NCI-H460 (cell line): Measurements from ENCODE around the gene AGBL3. TPM values are rescaled to one million over a fixed set of nuclear protein-coding genes. Genes with fewer than 3 reads are reported as not detected.
"Not testable (repeated sequence)": the region's sequence is repeated elsewhere in the genome, so short reads cannot be mapped to it uniquely, and the experiment has no call there.

ENCODE experiments used
- DNase-seq: peaks from one replicate; pipeline ENCODE4 v3.0.0-alpha.2; 2016; ENCODE audit warnings: low read depth; ENCODE audit errors: extremely low read depth
- total RNA-seq: library from RNA; depleted of rRNA; stranded (reverse); fragments of >200 nt; shearing (Covaris generic); gene quantifications from 2 replicates; pipeline ENCODE4 v1.2.3, GENCODE V29; 2014

AGBL3 gene
- total RNA-seq, 1 experiment from 2014 or later = 1.2 TPM

DNA sequence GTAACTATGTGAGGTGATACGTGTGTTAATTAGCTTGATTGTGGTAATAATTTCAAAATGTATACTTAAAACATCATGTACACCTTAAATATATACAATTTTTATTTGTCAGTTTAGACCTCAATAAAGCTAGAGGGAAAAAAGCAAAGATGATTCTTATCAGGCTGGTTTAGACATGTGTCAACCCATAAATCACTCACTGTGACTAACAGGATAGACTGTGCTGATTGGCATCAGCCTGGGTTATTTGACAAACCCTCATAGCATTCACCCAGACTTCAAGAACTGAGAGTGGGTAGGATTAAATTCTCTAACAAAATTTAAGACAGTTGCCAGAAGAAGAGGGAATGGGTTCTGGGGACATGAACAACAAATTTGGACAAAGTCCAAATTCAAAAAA, 87.8 kb downstream of the AGBL3 start:
- DNase-seq = no peak

DNA sequence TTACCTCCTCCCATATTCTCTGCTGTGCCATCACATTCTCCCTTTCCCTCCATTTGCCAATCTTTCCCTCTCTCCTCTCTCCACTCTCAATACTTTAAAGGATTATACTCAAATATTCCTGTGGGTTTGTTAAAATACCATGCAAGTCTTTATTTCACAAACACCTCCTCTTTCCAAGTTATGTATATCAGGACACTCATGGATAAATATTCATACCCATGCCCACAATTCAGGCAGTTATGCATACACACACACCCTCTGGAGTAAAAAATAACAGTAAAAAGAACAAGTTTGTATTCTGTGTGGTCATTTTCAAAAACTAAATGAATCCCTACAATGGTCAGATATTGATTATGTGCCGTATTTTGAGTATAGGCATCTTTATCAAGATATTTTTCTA, 88.2 kb downstream of the AGBL3 start:
- DNase-seq = no peak

DNA sequence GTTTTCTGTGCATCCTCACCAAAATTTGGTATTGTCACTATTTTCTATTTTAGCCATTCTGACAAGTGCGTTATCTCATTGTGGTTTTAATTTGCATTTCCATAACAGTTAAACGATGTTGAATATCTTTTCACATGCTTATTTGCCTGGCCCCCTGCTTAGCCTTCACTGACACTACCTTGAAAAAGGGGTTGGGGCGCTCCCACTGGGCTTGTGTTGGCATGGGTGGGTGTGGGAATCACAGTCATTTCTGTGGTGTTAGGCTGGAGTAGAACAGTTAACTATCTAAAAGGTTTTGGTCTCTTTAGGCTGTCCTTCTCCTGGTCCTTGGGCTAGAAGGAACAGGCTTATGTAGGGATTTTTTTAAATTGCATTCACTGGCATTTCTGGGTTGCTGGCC, 89.4 kb downstream of the AGBL3 start:
- DNase-seq = no peak

DNA sequence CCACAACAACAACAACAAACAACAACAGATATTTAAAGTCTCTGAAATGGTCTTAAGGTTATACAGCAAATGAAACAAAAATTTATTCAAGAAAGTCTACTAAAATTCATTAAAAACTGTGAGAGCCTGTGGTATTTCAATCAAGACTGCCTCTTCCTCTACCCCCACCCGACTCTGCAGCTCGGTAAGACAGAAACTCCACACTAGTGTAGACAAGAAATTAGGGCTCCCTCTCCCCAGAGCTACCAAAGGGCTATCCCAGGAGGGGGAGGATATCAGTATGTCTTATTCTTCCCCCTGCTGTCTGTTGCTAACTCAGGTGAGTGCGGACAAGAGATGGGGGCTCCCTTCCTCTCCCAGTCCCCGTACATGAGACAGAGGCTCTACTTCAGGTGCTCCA, 90.6 kb downstream of the AGBL3 start:
- no peak for DNase-seq

DNA sequence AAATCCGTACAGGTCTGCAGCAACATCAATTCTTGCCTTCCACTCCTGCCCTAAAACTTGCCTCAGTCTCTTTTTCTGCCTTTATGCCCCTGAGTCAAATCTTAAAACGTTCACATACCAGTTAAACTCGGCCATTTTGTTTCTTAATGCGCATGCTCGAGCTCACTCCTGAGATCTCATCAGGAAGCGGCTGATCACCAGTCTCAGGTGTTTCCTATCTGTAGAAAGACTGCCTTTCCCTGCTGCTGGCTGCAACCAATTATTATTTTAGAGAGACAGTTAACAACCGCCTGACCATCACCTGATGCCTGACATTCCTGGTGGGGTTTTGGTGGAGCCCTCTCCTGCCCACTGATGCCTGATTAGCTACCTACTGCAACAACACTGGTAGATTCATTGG, 91.3 kb downstream of the AGBL3 start:
- no peak for DNase-seq

DNA sequence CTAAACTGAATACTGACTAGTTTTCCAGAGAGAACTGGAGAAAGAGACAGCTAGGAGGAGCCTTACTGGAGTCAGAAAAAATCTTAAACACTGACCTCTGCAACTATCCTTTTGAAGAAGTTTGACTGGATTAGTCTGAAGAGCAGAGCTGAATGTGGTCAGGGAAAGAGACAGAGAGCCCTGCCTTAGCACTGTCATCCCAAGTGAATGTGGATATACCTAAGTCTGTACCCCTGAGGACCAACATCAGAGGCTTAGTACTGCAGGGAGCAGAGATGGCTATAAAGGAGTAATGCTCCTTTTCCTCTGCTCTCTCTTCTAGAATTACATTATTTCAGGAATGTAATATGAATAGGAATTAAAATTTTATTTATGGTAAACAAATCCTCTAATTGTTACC, 91.7 kb downstream of the AGBL3 start:
- DNase-seq = no peak

DNA sequence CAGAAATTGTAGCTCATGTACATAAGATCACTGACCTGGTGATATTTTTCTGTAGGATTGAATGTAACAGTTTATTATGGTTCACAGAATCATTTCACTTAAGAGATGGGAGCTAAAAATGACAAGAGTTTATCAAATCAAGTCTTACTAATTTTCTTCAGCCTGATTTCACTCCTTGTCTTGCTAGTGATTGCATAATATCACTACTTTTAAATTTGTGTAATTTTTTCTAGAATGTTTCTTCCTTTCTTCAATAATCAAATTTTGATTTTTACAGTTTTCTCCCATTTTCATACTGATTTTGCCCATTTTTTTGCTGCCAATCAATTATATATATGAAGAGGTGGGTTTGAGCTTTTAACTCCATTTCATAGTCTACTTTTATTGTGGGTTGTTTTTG, 92.8 kb downstream of the AGBL3 start:
- no peak for DNase-seq

DNA sequence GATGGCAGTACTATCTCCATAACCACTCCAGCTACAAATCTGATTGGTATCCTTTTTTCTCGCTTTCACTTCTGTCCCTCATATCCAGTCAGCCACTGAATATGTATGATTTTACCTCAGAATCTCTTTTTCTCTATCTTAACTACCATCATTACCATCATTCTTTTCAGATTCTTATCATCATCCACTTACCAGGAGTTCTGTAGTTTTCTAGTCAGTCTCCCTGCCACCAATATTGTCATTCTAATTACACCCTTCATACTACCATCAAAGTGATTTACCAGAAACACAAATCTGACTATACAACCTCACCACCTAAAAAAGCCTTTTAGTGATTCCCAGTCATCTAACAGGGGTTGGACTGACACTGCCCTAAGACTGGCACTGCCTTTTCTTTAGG, 96.7 kb downstream of the AGBL3 start:
- no peak for DNase-seq

DNA sequence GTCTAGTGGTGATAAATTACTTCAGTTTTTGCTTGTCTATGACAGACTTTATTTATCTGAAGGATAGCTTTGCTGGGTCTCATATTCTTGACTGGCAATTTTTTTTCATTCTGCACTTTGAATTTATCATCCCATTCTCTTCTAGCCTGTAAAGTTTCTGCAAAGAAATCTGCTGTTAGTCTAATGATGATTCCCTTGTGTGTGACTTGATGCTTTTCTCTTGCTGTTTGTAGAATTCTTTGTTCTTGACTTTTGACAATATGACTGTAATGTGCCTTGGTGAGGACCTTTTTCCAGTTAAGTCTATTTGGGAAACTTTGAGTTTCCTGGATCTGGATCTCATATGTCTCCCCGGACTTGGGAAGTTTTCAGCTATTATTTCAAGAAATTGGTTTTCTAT, 102.3 kb downstream of the AGBL3 start:
- DNase-seq = no peak

DNA sequence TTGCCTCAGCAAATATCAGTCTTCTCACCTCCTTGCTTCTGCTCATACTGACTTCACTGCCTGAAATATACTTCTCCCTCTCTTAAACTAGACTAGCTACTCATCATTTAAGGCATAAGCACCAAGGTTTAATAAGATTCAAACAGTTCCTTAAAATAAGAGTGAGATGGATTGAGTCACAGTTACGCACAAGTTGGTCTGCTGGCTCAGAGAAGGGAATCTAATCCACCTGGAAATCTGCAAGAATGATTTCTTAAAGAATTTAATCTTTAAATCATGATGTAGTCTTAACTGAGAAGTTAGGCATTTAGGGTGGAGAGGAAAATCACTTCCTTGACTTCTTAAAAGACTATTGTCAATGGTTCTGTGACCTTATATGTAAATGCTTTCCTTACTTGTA, 105.4 kb downstream of the AGBL3 start:
- DNase-seq = no peak

DNA sequence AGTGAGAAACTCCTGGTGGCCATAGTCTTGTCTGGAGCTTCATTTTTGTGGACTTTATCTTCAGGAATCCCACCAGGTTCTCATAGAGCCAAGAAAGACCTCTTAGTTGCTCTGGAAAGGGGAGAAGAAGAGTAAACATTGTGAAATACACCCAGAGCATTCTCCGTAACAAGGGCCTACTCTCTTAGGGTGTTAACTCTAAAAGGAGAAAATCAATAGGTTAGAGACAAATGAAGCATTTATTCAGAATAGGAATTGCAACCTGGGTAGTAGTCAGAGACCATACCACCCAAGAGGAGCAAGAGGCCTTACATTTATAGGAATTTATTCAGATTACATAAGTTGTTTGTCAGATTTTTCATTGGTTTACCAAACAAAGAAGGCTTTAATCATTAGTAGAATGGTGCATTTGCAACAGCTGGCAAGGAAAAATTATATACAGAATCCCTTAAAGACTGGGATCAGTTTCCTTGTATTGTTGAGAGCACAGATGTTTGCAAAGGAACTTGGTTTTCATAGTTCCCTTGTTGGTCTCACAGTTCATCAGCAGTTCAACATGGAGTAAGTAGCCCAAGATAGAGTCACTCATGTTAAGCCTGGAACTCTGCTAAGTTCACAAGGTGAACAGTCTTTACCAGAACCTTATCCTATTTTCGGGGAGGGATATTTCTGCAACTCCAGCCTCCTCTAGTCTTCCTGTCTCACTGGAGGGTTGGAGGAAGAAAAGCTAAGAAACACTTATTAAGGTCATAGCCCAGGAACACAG, 108.3 kb downstream of the AGBL3 start:
- DNase-seq = no peak

DNA sequence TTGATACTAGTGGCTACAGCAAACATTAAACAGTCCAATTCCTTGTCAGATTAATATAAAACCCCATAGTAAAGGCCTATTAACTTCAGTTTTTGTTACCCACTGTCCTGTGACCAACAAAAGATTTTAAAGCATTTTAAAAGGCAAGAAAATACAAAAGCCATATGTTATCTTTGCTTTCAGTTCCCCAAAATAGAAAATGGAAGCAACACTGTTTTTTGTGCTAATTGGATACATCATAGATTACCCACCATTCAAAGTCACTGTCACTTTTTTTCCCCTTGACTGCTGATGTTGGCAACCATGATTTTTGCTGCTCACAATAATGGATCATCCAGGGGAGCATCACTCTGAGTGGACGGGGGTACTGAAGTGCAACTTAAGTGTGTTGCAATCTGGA, 109.1 kb downstream of the AGBL3 start:
- no peak for DNase-seq

DNA sequence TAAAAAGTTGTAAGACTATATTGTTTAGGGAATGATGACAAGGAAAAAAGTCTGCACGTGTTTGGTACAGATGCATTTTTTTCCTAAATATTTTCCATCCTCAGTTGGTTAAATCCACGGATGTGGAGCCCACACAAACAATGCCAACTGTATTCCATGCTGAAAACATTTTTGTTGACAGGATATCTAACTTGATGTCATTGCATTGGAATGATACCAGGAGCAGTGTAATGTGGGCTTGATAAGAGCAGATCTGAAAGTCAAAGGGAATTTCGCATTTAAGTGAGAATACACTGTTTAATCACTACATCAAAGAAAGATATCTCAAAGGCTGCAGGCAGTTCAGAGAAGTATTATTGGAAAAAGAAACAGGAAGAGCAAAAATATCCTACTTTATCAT, 112.1 kb downstream of the AGBL3 start:
- DNase-seq = peak; percentile 52

DNA sequence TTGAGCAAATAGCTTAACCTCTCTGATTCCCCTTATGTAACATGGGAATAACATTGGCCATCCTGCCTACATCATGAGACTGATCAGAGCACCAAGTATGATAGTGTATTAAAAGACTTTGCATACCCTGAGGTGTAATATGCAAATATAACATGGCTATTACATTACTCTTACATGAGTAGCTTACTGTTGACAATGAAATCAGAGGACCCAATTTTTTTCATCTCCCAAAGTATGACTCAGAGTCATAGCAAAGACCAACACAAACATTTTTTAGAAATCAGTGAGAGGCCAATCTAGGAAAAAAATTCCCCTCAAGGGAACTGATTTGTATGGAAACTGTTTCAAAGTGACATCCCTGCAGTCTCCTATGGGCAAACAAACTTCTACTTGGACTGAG, 114.5 kb downstream of the AGBL3 start:
- no peak for DNase-seq

DNA sequence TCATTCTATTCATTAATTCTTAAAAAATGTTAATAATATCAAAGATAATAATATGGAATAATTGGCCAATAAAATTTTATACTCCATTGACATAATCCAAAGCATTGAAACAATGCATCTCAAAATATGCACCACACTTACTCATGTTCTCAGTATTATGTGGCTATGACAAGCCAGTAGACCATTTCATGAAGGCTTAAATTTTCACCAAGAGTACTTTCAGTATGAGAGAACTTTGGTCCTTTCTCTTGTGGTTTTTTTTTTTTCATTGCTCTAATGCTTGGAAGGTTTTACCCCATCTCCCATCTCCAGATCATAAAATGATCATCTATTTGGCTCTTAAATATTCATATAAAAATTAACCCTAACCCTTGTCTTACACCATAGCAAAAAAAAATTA, 116.1 kb downstream of the AGBL3 start:
- DNase-seq = no peak

DNA sequence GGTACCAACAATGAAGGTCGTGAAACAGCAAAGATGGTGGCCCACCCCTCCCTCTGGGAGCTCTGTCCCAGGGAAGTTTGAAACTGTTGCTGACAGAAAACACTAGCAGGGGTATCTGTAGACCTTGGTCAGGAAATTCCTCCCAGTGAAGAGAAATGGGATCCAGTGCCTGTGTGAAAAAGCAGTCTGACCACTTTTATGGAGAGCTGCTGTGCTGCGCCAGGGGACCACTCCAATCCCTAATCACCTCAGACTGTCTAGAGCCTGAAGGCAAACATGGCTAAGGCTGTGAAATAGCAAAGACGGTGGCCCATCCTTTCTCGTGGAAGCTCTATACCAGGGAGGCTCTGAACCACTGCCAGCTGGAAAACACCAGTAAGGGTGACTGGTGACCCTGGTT, 123.3 kb downstream of the AGBL3 start:
- DNase-seq = no peak

DNA sequence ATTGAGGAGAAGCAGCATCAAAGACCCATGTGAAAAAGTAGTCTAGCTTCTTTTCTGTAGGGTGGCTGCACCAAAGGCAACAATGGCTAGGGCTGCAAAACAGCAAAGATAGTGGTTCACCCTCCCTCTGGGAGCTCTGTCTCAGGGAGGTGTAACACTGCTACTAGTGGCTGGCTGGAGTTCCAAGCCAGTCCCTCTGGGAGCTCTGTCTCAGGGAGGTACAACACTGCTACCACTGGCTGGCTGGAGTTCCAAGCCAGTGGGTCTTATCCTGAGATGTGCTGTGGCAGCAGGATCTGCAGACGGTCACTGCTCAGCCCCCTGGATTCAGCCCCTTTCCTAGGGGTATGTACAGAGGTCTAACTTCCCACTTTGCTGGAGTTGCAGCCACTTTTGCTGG, 123.7 kb downstream of the AGBL3 start:
- DNase-seq = no peak

DNA sequence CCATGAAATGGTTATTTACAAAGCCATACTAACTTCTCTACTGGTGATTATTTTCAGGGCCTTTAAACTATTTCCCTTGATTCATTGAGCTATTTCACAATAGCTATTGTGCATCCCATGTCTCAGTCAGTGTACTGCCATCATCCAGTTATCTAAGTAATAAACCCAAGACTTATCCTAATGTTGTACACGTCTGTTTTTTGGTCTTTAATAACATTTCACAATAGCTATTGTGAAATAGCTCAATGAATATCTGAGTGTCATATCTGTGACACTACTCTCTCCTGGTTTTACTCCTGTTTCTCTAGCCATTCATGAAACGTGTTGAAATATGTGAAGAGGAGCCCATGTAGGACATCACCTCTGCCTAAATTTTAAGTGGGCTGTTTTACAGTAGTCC, 125.1 kb downstream of the AGBL3 start:
- DNase-seq = no peak

DNA sequence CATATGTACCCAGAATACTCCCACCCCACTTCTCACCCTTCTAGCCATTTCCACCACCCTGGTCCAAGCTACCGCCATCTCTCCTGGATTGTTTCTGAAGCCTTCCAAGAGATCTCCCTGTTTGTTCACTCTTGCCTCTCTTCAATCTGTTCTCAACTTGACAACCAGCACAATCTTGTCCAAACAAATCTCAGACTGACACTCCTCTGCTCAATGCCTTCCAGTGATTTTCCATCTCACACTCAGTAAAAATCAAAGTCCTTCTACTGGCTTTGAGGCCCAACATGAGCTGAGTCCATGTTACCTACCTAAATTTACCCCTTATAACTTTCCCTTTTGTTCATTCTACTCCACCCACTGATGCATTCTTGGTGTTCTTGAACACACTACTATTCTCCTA, 128.3 kb downstream of the AGBL3 start:
- DNase-seq = no peak

DNA sequence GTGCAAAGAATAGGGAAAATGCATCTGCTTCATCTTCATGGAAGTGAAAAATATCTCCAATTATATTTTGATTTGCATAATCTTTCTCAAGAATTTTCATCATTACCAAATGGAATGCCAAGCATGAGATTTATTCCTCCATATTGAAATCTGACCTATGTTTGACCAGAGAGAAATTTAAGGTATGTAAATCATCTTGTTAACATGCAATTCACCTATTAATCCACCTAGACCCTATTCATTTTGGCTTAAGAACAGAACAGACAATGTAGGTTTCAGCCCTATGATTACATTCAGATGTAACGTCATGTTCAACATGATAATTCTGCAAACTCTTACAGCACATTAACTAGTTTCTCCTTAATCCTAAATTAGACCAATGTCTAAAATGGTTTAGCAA, 130.8 kb downstream of the AGBL3 start:
- no peak for DNase-seq

DNA sequence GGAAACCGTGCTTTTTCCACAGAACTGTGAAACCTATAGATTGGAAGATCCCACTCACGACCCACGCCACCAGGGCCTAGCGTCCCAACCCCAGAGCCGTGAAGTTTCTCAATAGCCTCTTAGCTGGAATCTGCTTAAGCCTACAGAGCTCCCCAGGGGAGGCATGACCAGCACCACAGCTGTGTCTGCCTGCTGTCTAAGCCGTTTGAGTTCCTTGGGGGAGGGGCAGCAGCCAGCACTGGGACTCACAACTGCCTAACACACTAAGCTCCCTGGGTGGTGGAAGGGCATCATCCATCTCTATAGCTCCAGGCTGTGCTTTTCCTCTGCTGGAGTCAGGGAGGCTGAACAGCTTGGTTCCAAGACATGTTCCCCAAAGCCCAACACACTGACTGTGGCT, 135.6 kb downstream of the AGBL3 start:
- DNase-seq = no peak

DNA sequence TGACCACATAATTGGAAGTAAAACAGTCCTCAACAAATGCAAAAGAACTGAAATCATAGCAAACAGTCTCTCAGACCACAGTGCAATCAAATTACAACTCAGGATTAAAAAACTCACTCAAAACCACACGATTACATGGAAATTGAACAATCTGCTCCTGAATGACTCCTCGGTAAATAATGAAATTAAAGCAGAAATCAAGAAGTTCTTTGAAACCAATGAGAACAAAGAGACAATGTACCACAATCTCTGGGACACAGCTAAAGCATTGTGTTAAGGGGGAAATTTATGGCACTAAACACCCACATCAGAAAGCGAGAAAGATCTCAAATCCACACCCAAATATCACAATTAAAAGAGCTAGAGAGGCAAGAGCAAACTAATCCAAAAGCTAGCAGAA, 138.3 kb downstream of the AGBL3 start:
- not testable (repeated sequence) for DNase-seq

DNA sequence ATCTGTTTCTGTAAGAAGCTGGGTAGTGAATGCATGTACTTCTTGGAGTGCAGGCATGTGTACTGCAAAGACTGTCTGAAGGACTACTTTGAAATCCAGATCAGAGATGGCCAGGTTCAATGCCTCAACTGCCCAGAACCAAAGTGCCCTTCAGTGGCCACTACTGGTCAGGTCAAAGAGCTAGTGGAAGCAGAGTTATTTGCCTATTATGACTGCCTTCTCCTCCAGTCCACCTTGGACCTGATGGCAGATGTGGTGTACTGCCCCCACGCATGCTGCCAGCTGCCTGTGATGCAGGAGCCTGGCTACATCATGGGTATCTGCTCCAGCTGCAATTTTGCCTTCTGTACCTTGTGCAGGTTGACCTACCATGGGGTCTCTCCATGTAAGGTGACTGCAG, 142.6 kb downstream of the AGBL3 start:
- no peak for DNase-seq
